Stomach (tissue), 9 donors: ENCODE measurements around the gene TMEM115. TPM values are rescaled to one million over a fixed set of nuclear protein-coding genes. Genes with fewer than 3 reads are reported as not detected.
A peak's percentile ranks its signal among the peaks of the same experiment; 100 is the strongest.

ENCODE experiments used
- DNase-seq, 2 donors: peaks; one replicate each; pipeline versions ENCODE4 v3.0.0 to v3.0.0-alpha.2; 2013 to 2019
- H3K27ac ChIP-seq, 5 donors: fragments of 200-600 bp in 4 of 5; sonication (generic) in 4 of 5; one replicate each; pipeline ENCODE4 v1.5.1; 2013 to 2019; ENCODE audit warnings: mild to moderate bottlenecking in 1 of 5, moderate library complexity in 1 of 5
- H3K27me3 ChIP-seq, 3 donors: fragments of 200-600 bp; sonication (generic); one replicate each; pipeline ENCODE4 v1.5.1; 2017 to 2019; ENCODE audit warnings: mixed run types in 1 of 3
- H3K36me3 ChIP-seq, 4 donors: fragments of 200-600 bp; sonication (generic); 1 replicate in 3 of 4; 2 replicates in 1 of 4; pipeline ENCODE4 v1.5.1; 2016 to 2019
- H3K4me1 ChIP-seq, 4 donors: fragments of 200-600 bp; sonication (generic); one replicate each; pipeline ENCODE4 v1.5.1; 2016 to 2019
- H3K4me3 ChIP-seq, 4 donors: fragments of 200-600 bp; sonication (generic) in 3 of 4; one replicate each; pipeline ENCODE4 v1.5.1; 2016 to 2019; ENCODE audit warnings: mild to moderate bottlenecking in 1 of 4
- H3K9me3 ChIP-seq, 4 donors: fragments of 200-600 bp; sonication (generic); one replicate each; pipeline ENCODE4 v1.5.1; 2016 to 2019
- CTCF ChIP-seq, 7 experiments: fragments of 450-650 bp in 4 of 7; fragments of 200-600 bp in 3 of 7; sonication (generic) in 3 of 7; IDR thresholded peaks; one replicate each; pipeline ENCODE4 v1.5.1; 2016 to 2019; ENCODE audit warnings: antibody characterized with exemption in 7 of 7, control low read depth in 2 of 7, mild to moderate bottlenecking in 1 of 7
- EP300 ChIP-seq: sonication (generic); formaldehyde crosslinking; IDR thresholded peaks from one replicate; pipeline ENCODE4 v1.6.1; 2017; ENCODE audit warnings: antibody characterized with exemption
- POLR2A ChIP-seq, 4 donors: fragments of 450-650 bp; IDR thresholded peaks; one replicate each; pipeline ENCODE4 v1.6.1; 2016; ENCODE audit warnings: antibody characterized with exemption in 4 of 4, control low read depth in 2 of 4, mild to moderate bottlenecking in 1 of 4, moderate library complexity in 1 of 4
- POLR2AphosphoS5 ChIP-seq, 3 donors: sonication (generic); formaldehyde crosslinking; IDR thresholded peaks; one replicate each; pipeline ENCODE4 v1.6.1; 2016; ENCODE audit warnings: antibody characterized with exemption in 3 of 3
- WGBS, 5 donors: extraction: QIAGEN DNeasy Blood & Tissue Kit in 3 of 5; methylation state at CpG; one replicate each; pipeline versions ENCODE4 v1.1.5 to v1.1.7; 2013 to 2018; 5-methylcytosine and 5-hydroxymethylcytosine counted together
- intact Hi-C: fragments of 100-400 bp; cut with DNase I; formaldehyde crosslinking; loops from one replicate; pipeline ENCODE4 v1.15.1; 2023; ENCODE audit warnings: low total_unique reads
- polyA plus RNA-seq, 3 donors: library from polyadenylated mRNA; stranded (reverse); fragments of 200-250 nt; gene quantifications; one replicate each; pipeline ENCODE4 v1.2.3, GENCODE V29; 2013
- total RNA-seq, 5 donors: library from RNA; depleted of rRNA; stranded (reverse); fragments of >200 nt; gene quantifications; one replicate each; pipeline versions ENCODE4 v1.1.0 to v1.2.3, GENCODE V29; 2014 to 2016
- donor health status: healthy with polysubstance abuse.
- donor health status: Bipolar disorder and iron deficiency.
- donor health status: healthy.

TMEM115 gene
- total and polyA plus RNA-seq, 8 donors, result 14.6 to 128 (median 27.4) TPM

- Histone ChIP-seq H3K27ac (peak within 1 kb of the TSS in 3 of 5 donors; percentile 34 to 45 (median 40)), H3K4me3 (peak within 1 kb of the TSS; percentile 30 to 49 (median 42)), H3K4me1 (peaks cover 35 to 74% (median 61%) of the 10 kb centered on the region in 4 donors), H3K27me3 (no peaks in the 10 kb centered on the region), H3K9me3 (no peaks in the 10 kb centered on the region), H3K36me3 (peaks cover 12 to 20% (median 15%) of the 10 kb centered on the region in 4 donors)
- TF ChIP-seq CTCF (IDR thresholded peaks at IDR 0.05) (no peak), POLR2AphosphoS5 (IDR thresholded peaks at IDR 0.05) (peak in 1 of 3 donors; percentile 28)
- DNase-seq, result peak; percentile 79 to 86
- WGBS, 5 donors, result 9 to 19% (median 11%) methylated on average over 19 to 45 of the region's 45 CpGs
- intact Hi-C loops, result no loop called here
Measured at GRCh38 chr3:50345586-50346234, 13.6 kb downstream of the TMEM115 start, which contains the start of gene ZMYND10. ZMYND10 (minus strand) TSS chr3:50345732; CDS start chr3:50345579, 153 bp downstream.

GRCh38 chr3:50345008-50345407, 14.3 kb downstream of the TMEM115 start:
- WGBS, 5 donors, result 66 to 77% (median 70%) methylated on average over 6 to 8 of the region's 8 CpGs
- Histone ChIP-seq H3K4me3 (peak overlapping the region; percentile 30 to 49 (median 42)), H3K27ac (peak overlapping the region in 1 of 5 donors; percentile 40), H3K4me1 (peaks cover 37 to 76% (median 62%) of the 10 kb centered on the region in 4 donors), H3K36me3 (peaks cover 12 to 20% (median 15%) of the 10 kb centered on the region in 4 donors), H3K27me3 (no peaks in the 10 kb centered on the region), H3K9me3 (no peaks in the 10 kb centered on the region)
- intact Hi-C loops, result no loop called here
- no peak for DNase-seq
- TF ChIP-seq CTCF (IDR thresholded peaks at IDR 0.05) (no peak), POLR2AphosphoS5 (IDR thresholded peaks at IDR 0.05) (no peak), POLR2A (IDR thresholded peaks at IDR 0.05) (no peak), EP300 (no peak)

GRCh38 chr3:50342813-50343633, 16.3 kb downstream of the TMEM115 start:
- Histone ChIP-seq H3K4me3 (no peak overlapping the region), H3K36me3 (peaks cover 6 to 7% (median 6%) of the 10 kb centered on the region in 4 donors), H3K9me3 (no peaks in the 10 kb centered on the region), H3K4me1 (peaks cover 37 to 78% (median 65%) of the 10 kb centered on the region in 4 donors), H3K27me3 (no peaks in the 10 kb centered on the region), H3K27ac (no peak overlapping the region)
- no peak for DNase-seq
- TF ChIP-seq CTCF (IDR thresholded peaks at IDR 0.05), result no peak
- TF ChIP-seq EP300, result no peak
- TF ChIP-seq POLR2A (IDR thresholded peaks at IDR 0.05), result no peak
- TF ChIP-seq POLR2AphosphoS5 (IDR thresholded peaks at IDR 0.05), result no peak
- intact Hi-C loops, result no loop called here
- WGBS, 5 donors, result 75 to 89% (median 83%) methylated on average over 12 to 13 of the region's 13 CpGs

GRCh38 chr3:50341996-50342650, 17.2 kb downstream of the TMEM115 start:
- no peak for TF ChIP-seq POLR2A (IDR thresholded peaks at IDR 0.05)
- no peak for TF ChIP-seq CTCF (IDR thresholded peaks at IDR 0.05)
- TF ChIP-seq EP300, result no peak
- TF ChIP-seq POLR2AphosphoS5 (IDR thresholded peaks at IDR 0.05), result no peak
- intact Hi-C loops, result no loop called here
- DNase-seq, result no peak
- 88 to 91% (median 91%) methylated on average over 11 to 13 of the region's 13 CpGs for WGBS, 5 donors
- no peak overlapping the region for H3K4me3 ChIP-seq
- H3K9me3 ChIP-seq, result no peaks in the 10 kb centered on the region
- peaks cover 40 to 73% (median 63%) of the 10 kb centered on the region in 4 donors for H3K4me1 ChIP-seq
- H3K27ac ChIP-seq, result peak overlapping the region in 2 of 5 donors; percentile 96 to 97
- no peaks in the 10 kb centered on the region for H3K36me3 ChIP-seq
- no peaks in the 10 kb centered on the region for H3K27me3 ChIP-seq
